GM23338 (cell line): Measurements from ENCODE around the gene UBTF. TPM values are rescaled to one million over a fixed set of nuclear protein-coding genes. Genes with fewer than 3 reads are reported as not detected.

Experiments used
- ATAC-seq: fragments of 200-7000 bp; cut with Tn5 transposase; 3 replicates; pipeline ENCODE4 v1.9.1; 2020
- DNase-seq: peaks from one replicate; pipeline ENCODE4 v3.0.0-alpha.2; 2015; ENCODE audit warnings: low spot score
- H2AFZ ChIP-seq: fragments of 200-600 bp; sonication (generic); 2 replicates; pipeline ENCODE4 v1.8.0; 2016; ENCODE audit warnings: antibody characterized with exemption, mild to moderate bottlenecking, moderate library complexity
- H3F3A ChIP-seq: fragments of 200-600 bp; sonication (generic); replicated peaks from 2 replicates; pipeline ENCODE4 v1.8.0; 2017; ENCODE audit warnings: antibody characterized with exemption, mixed run types, low read depth
- H3K27ac ChIP-seq: fragments of 200-600 bp; sonication (generic); 2 replicates; pipeline ENCODE4 v1.6.1; 2016; ENCODE audit warnings: low read depth
- H3K27me3 ChIP-seq: fragments of 200-600 bp; sonication (generic); 2 replicates; pipeline ENCODE4 v1.8.0; 2016; ENCODE audit warnings: mild to moderate bottlenecking, mixed run types, moderate library complexity; ENCODE audit not compliant: insufficient read depth
- H3K36me3 ChIP-seq: fragments of 200-600 bp; sonication (generic); 2 replicates; pipeline ENCODE4 v1.8.0; 2016; ENCODE audit warnings: mild to moderate bottlenecking; ENCODE audit not compliant: insufficient read depth
- H3K4me1 ChIP-seq: fragments of 200-600 bp; sonication (generic); 2 replicates; pipeline ENCODE4 v1.8.0; 2016; ENCODE audit warnings: mild to moderate bottlenecking, moderate library complexity; ENCODE audit not compliant: insufficient read depth
- H3K4me2 ChIP-seq: fragments of 200-600 bp; sonication (generic); 2 replicates; pipeline ENCODE4 v1.7.1; 2017; ENCODE audit warnings: mixed run types
- H3K4me3 ChIP-seq: fragments of 200-600 bp; sonication (generic); 2 replicates; pipeline ENCODE4 v1.6.1; 2016; ENCODE audit warnings: mixed run types
- H3K79me2 ChIP-seq: fragments of 200-600 bp; sonication (generic); replicated peaks from 2 replicates; pipeline ENCODE4 v1.8.0; 2017; ENCODE audit warnings: mild to moderate bottlenecking; ENCODE audit not compliant: insufficient read depth
- H3K9me2 ChIP-seq: fragments of 200-600 bp; sonication (generic); 2 replicates; pipeline ENCODE4 v1.8.0; 2017; ENCODE audit not compliant: insufficient read depth
- H4K20me1 ChIP-seq: fragments of 200-600 bp; sonication (generic); replicated peaks from 2 replicates; pipeline ENCODE4 v1.8.0; 2017; ENCODE audit warnings: mild to moderate bottlenecking; ENCODE audit not compliant: insufficient read depth
- H3K27ac Mint-ChIP-seq: 2 replicates; pipeline ENCODE4 v1.8.0; 2020; ENCODE audit warnings: inconsistent platforms, mild to moderate bottlenecking, moderate library complexity, mixed read lengths
- H3K27me3 Mint-ChIP-seq: 3 replicates; pipeline ENCODE4 v1.8.0; 2022; ENCODE audit warnings: low read depth, mild to moderate bottlenecking, moderate library complexity, mixed read lengths, inconsistent platforms; ENCODE audit not compliant: insufficient read depth, poor library complexity
- H3K36me3 Mint-ChIP-seq: 3 replicates; pipeline ENCODE4 v1.8.0; 2021; ENCODE audit warnings: low read depth, mild to moderate bottlenecking, inconsistent platforms, moderate library complexity, mixed read lengths
- H3K4me1 Mint-ChIP-seq: 3 replicates; pipeline ENCODE4 v1.8.0; 2020; ENCODE audit warnings: mild to moderate bottlenecking, inconsistent platforms, mixed read lengths
- H3K4me3 Mint-ChIP-seq: 3 replicates; pipeline ENCODE4 v1.8.0; 2021; ENCODE audit warnings: moderate library complexity, mild to moderate bottlenecking, inconsistent platforms, mixed read lengths
- H3K9me3 Mint-ChIP-seq: 3 replicates; pipeline ENCODE4 v1.8.0; 2020; ENCODE audit warnings: moderate library complexity, mild to moderate bottlenecking, inconsistent platforms, mixed read lengths
- CREB1 ChIP-seq: fragments of 250-450 bp; sonication (Bioruptor Pico); IDR thresholded peaks from 2 replicates; pipeline ENCODE4 v1.5.0; 2020; ENCODE audit warnings: low read depth, mild to moderate bottlenecking, moderate library complexity
- CTCF ChIP-seq, 2 experiments: fragments of 200-600 bp in 1 of 2; sonication (generic) in 1 of 2; conservative IDR thresholded peaks; 2 replicates each; pipeline versions ENCODE4 v1.5.1 to v1.6.1; 2016 to 2017; ENCODE audit warnings: antibody characterized with exemption in 2 of 2, low read depth in 2 of 2, mild to moderate bottlenecking in 2 of 2, moderate library complexity in 1 of 2
- ETS1 ChIP-seq: IDR thresholded peaks from 2 replicates; pipeline ENCODE4 v1.6.1; 2016; ENCODE audit warnings: antibody characterized with exemption
- EZH2 ChIP-seq: fragments of 200-600 bp; sonication (generic); IDR thresholded peaks from one replicate; pipeline ENCODE4 v1.8.0; 2017; ENCODE audit warnings: antibody characterized with exemption, mild to moderate bottlenecking, low read depth; ENCODE audit not compliant: unreplicated experiment
- EZH2phosphoT487 ChIP-seq: fragments of 200-600 bp; sonication (generic); IDR thresholded peaks from one replicate; pipeline ENCODE4 v1.8.1; 2018; ENCODE audit warnings: antibody characterized with exemption; ENCODE audit not compliant: unreplicated experiment
- JUNB ChIP-seq: IDR thresholded peaks from one replicate; pipeline ENCODE4 v1.6.1; 2016; ENCODE audit warnings: antibody characterized with exemption; ENCODE audit not compliant: unreplicated experiment
- NANOG ChIP-seq: IDR thresholded peaks from 2 replicates; pipeline ENCODE4 v1.6.1; 2016; ENCODE audit warnings: antibody characterized with exemption, borderline replicate concordance
- POLR2AphosphoS5 ChIP-seq: IDR thresholded peaks from 2 replicates; pipeline ENCODE4 v1.6.1; 2016; ENCODE audit warnings: antibody characterized with exemption, low read depth
- REST ChIP-seq: IDR thresholded peaks from one replicate; pipeline ENCODE4 v1.6.1; 2018; ENCODE audit warnings: antibody characterized with exemption; ENCODE audit not compliant: unreplicated experiment
- STAT1 ChIP-seq: IDR thresholded peaks from one replicate; pipeline ENCODE4 v1.6.1; 2016; ENCODE audit warnings: antibody characterized with exemption; ENCODE audit not compliant: unreplicated experiment
- ZNF114 ChIP-seq: fragments of 250-450 bp; sonication (Bioruptor Pico); IDR thresholded peaks from 2 replicates; pipeline ENCODE4 v1.5.0; 2020; ENCODE audit warnings: mild to moderate bottlenecking, moderate library complexity
- ZNF331 ChIP-seq: fragments of 250-450 bp; sonication (Bioruptor Pico); IDR thresholded peaks from 2 replicates; pipeline ENCODE4 v1.5.0; 2020; ENCODE audit warnings: low read depth, mild to moderate bottlenecking, moderate library complexity
- ZNF462 ChIP-seq: fragments of 250-450 bp; sonication (Bioruptor Pico); IDR thresholded peaks from 2 replicates; pipeline ENCODE4 v1.5.0; 2020; ENCODE audit warnings: mild to moderate bottlenecking, moderate library complexity
- polyA plus RNA-seq: library from polyadenylated mRNA; unstranded; fragments of >200 nt; fragmentation: Nextera tagmentation; extraction: Ambion mirVana; gene quantifications from 2 replicates; pipeline ENCODE4 v1.2.1, GENCODE V29; 2016
- total RNA-seq: library from RNA; depleted of rRNA; stranded (reverse); fragments of >200 nt; shearing (Covaris generic); gene quantifications from 2 replicates; pipeline ENCODE4 v1.2.3, GENCODE V29; 2014

UBTF gene
- total and polyA plus RNA-seq, 2 experiments from 2014 or later = 29.9 to 62.2 TPM

GRCh38 chr17:44256671-44257070, 37.2 kb upstream of the UBTF start:
- no peaks in the 10 kb centered on the region for H3K36me3 Mint-ChIP-seq
- no peak overlapping the region for H3K27ac Mint-ChIP-seq
- ATAC-seq (no peak), DNase-seq (no peak)
- Histone ChIP-seq H3K4me2 (no peak overlapping the region), H2AFZ (no peak overlapping the region), H3K27ac (no peak overlapping the region), H3K4me1 (no peaks in the 10 kb centered on the region), H3K79me2 (no peaks in the 10 kb centered on the region), H4K20me1 (no peaks in the 10 kb centered on the region), H3K27me3 (no peaks in the 10 kb centered on the region), H3F3A (no peaks in the 10 kb centered on the region), H3K9me2 (no peaks in the 10 kb centered on the region), H3K4me3 (no peak overlapping the region), H3K36me3 (no peaks in the 10 kb centered on the region)
- no peak for TF ChIP-seq EZH2
- no peak for TF ChIP-seq CREB1 (CRISPR knock-in tag)
- TF ChIP-seq CTCF (conservative IDR thresholded peaks at IDR 0.05; ENCODE audit: low read depth in 2 of 2) = no peak
- no peak for TF ChIP-seq STAT1
- no peak for TF ChIP-seq JUNB
- TF ChIP-seq POLR2AphosphoS5 = no peak
- no peak for TF ChIP-seq ZNF462 (CRISPR knock-in tag)
- TF ChIP-seq ETS1 = no peak
- no peak for TF ChIP-seq REST
- TF ChIP-seq NANOG = no peak
- no peak for TF ChIP-seq ZNF114
- no peak for TF ChIP-seq ZNF331
- TF ChIP-seq EZH2phosphoT487 = no peak
- no peaks in the 10 kb centered on the region; the same call in 2 of the 3 replicates for H3K4me1 Mint-ChIP-seq
- no peak overlapping the region for H3K4me3 Mint-ChIP-seq
- no peaks in the 10 kb centered on the region; the same call in 2 of the 3 replicates for H3K9me3 Mint-ChIP-seq
- H3K27me3 Mint-ChIP-seq = peaks cover 11% of the 10 kb centered on the region
